ENCODE results near the gene FZD4.
"Not testable (repeated sequence)": the region's sequence is repeated elsewhere in the genome, so short reads cannot be mapped to it uniquely, and the experiment has no call there.

FZD4 gene

GRCh38 chr11:86950661-86950995, 4.6 kb downstream of the FZD4 start:
- peaks cover 7% of the 10 kb centered on the region for H3K27me3 Mint-ChIP-seq
- H3K36me3 Mint-ChIP-seq: no peaks in the 10 kb centered on the region
- no peaks in the 10 kb centered on the region for H3K9me3 Mint-ChIP-seq (ENCODE audit: low read depth)
- H3K4me3 Mint-ChIP-seq: no peak overlapping the region
- H3K4me1 Mint-ChIP-seq (ENCODE audit: low read depth): peaks cover 6% of the 10 kb centered on the region
- no peak overlapping the region for H3K27ac Mint-ChIP-seq

GRCh38 chr11:86949995-86950660, 5.1 kb downstream of the FZD4 start:
- no peaks in the 10 kb centered on the region for H3K9me3 Mint-ChIP-seq (ENCODE audit: low read depth)
- peaks cover 5% of the 10 kb centered on the region for H3K4me1 Mint-ChIP-seq (ENCODE audit: low read depth)
- H3K27ac Mint-ChIP-seq: no peak overlapping the region
- no peak overlapping the region for H3K4me3 Mint-ChIP-seq
- H3K27me3 Mint-ChIP-seq: peaks cover 6% of the 10 kb centered on the region
- no peaks in the 10 kb centered on the region for H3K36me3 Mint-ChIP-seq

GRCh38 chr11:86948733-86949132, 6.5 kb downstream of the FZD4 start:
- H3K4me1 Mint-ChIP-seq (ENCODE audit: low read depth): no peaks in the 10 kb centered on the region
- H3K9me3 Mint-ChIP-seq (ENCODE audit: low read depth): no peaks in the 10 kb centered on the region
- no peak overlapping the region for H3K4me3 Mint-ChIP-seq
- H3K36me3 Mint-ChIP-seq: no peaks in the 10 kb centered on the region
- H3K27me3 Mint-ChIP-seq: peaks cover 5% of the 10 kb centered on the region
- no peak overlapping the region for H3K27ac Mint-ChIP-seq

- Mint-ChIP-seq H3K9me3 (ENCODE audit: low read depth) (no peaks in the 10 kb centered on the region), H3K4me3 (no peak overlapping the region), H3K27ac (no peak overlapping the region), H3K36me3 (no peaks in the 10 kb centered on the region), H3K4me1 (ENCODE audit: low read depth) (no peaks in the 10 kb centered on the region), H3K27me3 (peaks cover 2% of the 10 kb centered on the region)
Observed at GRCh38 chr11:86947541-86947940, 7.7 kb downstream of the FZD4 start.

GRCh38 chr11:86943505-86943904, 11.7 kb downstream of the FZD4 start:
- not testable (repeated sequence) for H3K4me1 Mint-ChIP-seq (ENCODE audit: low read depth); H3K36me3 Mint-ChIP-seq; H3K9me3 Mint-ChIP-seq (ENCODE audit: low read depth); H3K27me3 Mint-ChIP-seq; H3K4me3 Mint-ChIP-seq; H3K27ac Mint-ChIP-seq

GRCh38 chr11:86941871-86942599, 13.2 kb downstream of the FZD4 start:
- Mint-ChIP-seq H3K4me1 (ENCODE audit: low read depth) (no peaks in the 10 kb centered on the region), H3K36me3 (no peaks in the 10 kb centered on the region), H3K27ac (no peak overlapping the region), H3K4me3 (no peak overlapping the region), H3K27me3 (peaks cover 6% of the 10 kb centered on the region), H3K9me3 (ENCODE audit: low read depth) (no peaks in the 10 kb centered on the region)

GRCh38 chr11:86941077-86941870, 13.9 kb downstream of the FZD4 start:
- H3K4me1 Mint-ChIP-seq (ENCODE audit: low read depth): no peaks in the 10 kb centered on the region
- H3K27me3 Mint-ChIP-seq: peaks cover 6% of the 10 kb centered on the region
- H3K9me3 Mint-ChIP-seq (ENCODE audit: low read depth): no peaks in the 10 kb centered on the region
- H3K36me3 Mint-ChIP-seq: no peaks in the 10 kb centered on the region
- no peak overlapping the region for H3K4me3 Mint-ChIP-seq
- H3K27ac Mint-ChIP-seq: no peak overlapping the region

GRCh38 chr11:86940122-86940777, 14.9 kb downstream of the FZD4 start:
- Mint-ChIP-seq H3K27me3 (peaks cover 6% of the 10 kb centered on the region), H3K36me3 (no peaks in the 10 kb centered on the region), H3K9me3 (ENCODE audit: low read depth) (no peaks in the 10 kb centered on the region), H3K4me1 (ENCODE audit: low read depth) (no peaks in the 10 kb centered on the region), H3K27ac (no peak overlapping the region), H3K4me3 (no peak overlapping the region)

GRCh38 chr11:86938900-86939880, 16.0 kb downstream of the FZD4 start:
- Mint-ChIP-seq H3K4me3 (no peak overlapping the region), H3K9me3 (ENCODE audit: low read depth) (no peaks in the 10 kb centered on the region), H3K27me3 (peaks cover 6% of the 10 kb centered on the region), H3K36me3 (no peaks in the 10 kb centered on the region), H3K4me1 (ENCODE audit: low read depth) (no peaks in the 10 kb centered on the region), H3K27ac (no peak overlapping the region)

GRCh38 chr11:86938203-86938899, 16.8 kb downstream of the FZD4 start:
- no peaks in the 10 kb centered on the region for H3K36me3 Mint-ChIP-seq
- H3K27ac Mint-ChIP-seq: no peak overlapping the region
- peaks cover 6% of the 10 kb centered on the region for H3K27me3 Mint-ChIP-seq
- no peaks in the 10 kb centered on the region for H3K4me1 Mint-ChIP-seq (ENCODE audit: low read depth)
- no peaks in the 10 kb centered on the region for H3K9me3 Mint-ChIP-seq (ENCODE audit: low read depth)
- no peak overlapping the region for H3K4me3 Mint-ChIP-seq

GRCh38 chr11:86937193-86937806, 17.9 kb downstream of the FZD4 start:
- not testable (repeated sequence) for H3K27ac Mint-ChIP-seq; H3K4me1 Mint-ChIP-seq (ENCODE audit: low read depth)

GRCh38 chr11:86934926-86935579, 20.1 kb downstream of the FZD4 start:
- Mint-ChIP-seq H3K4me1 (ENCODE audit: low read depth) (no peaks in the 10 kb centered on the region), H3K4me3 (no peak overlapping the region), H3K27me3 (peaks cover 3% of the 10 kb centered on the region), H3K36me3 (no peaks in the 10 kb centered on the region), H3K9me3 (ENCODE audit: low read depth) (no peaks in the 10 kb centered on the region), H3K27ac (no peak overlapping the region)

More at GRCh38 chr11:86937193-86937806, 17.9 kb downstream of the FZD4 start:
- not testable (repeated sequence) for H3K4me3 Mint-ChIP-seq; H3K27me3 Mint-ChIP-seq; H3K36me3 Mint-ChIP-seq; H3K9me3 Mint-ChIP-seq (ENCODE audit: low read depth)

- H3K4me3 Mint-ChIP-seq: no peak overlapping the region
- peaks cover 3% of the 10 kb centered on the region for H3K27me3 Mint-ChIP-seq
- H3K27ac Mint-ChIP-seq: no peak overlapping the region
- no peaks in the 10 kb centered on the region for H3K36me3 Mint-ChIP-seq
- H3K9me3 Mint-ChIP-seq (ENCODE audit: low read depth): no peaks in the 10 kb centered on the region
- H3K4me1 Mint-ChIP-seq (ENCODE audit: low read depth): no peaks in the 10 kb centered on the region
Observed at GRCh38 chr11:86934582-86934900, 20.7 kb downstream of the FZD4 start.

Measured in activated naive CD8-positive, alpha-beta T cell (primary cell).